Posterior vena cava (tissue), 2 donors: ENCODE results near the gene GJA3. TPM values are rescaled to one million over a fixed set of nuclear protein-coding genes. Genes with fewer than 3 reads are reported as not detected.

ENCODE experiments used
- DNase-seq: peaks from one replicate; pipeline ENCODE4 v3.0.0-alpha.2; 2020; ENCODE audit warnings: low spot score
- intact Hi-C, 2 donors: fragments of 100-400 bp; cut with DNase I; formaldehyde crosslinking; loops; one replicate each; pipeline versions ENCODE4 v1.14.1 to v1.14.2; 2022 to 2023
- long read RNA-seq, 2 donors: library from polyadenylated mRNA; unstranded; transcript quantifications; one replicate each; pipeline ENCODE4 v2.0.0, GENCODE V29; 2020 to 2021
- total RNA-seq, 2 donors: library from RNA; stranded (reverse); fragmentation: NEBNext Ultra II Directional; extraction: Animal tissue kit (Norgen Biotek cat#: 25700); gene quantifications; one replicate each; pipeline ENCODE4 v1.2.1, GENCODE V29; 2021
- donor health status: DM: yes; HTN: yes; CAD: no.
- donor health status: DM: yes; HTN: yes; CAD: no.

Gene GJA3
- not detected for total RNA-seq
- long read RNA-seq, donor 1, result 0 reads
- long read RNA-seq, donor 2, result 0 reads

- intact Hi-C loops, result loop anchor here (10.0 kb wide), 2 partner anchors 66 to 76 kb away; no protein-coding TSS in a partner anchor
- no peak for DNase-seq
Measured at GRCh38 chr13:20160306-20161274, at the start of gene GJA3. Gene GJA3 (minus strand): TSS chr13:20161052. CDS start chr13:20143288, 17,764 bp downstream.

- intact Hi-C loops, result no loop called here
- DNase-seq, result no peak
Measured at GRCh38 chr13:20209948-20210347, 49.1 kb upstream of the GJA3 start.

- intact Hi-C loops, result no loop called here
- no peak for DNase-seq
Measured at GRCh38 chr13:20206698-20207235, 45.9 kb upstream of the GJA3 start.

- intact Hi-C loops, result no loop called here
- no peak for DNase-seq
Measured at GRCh38 chr13:20206065-20206697, 45.3 kb upstream of the GJA3 start.

- no peak for DNase-seq
- intact Hi-C loops, result no loop called here
Measured at GRCh38 chr13:20198781-20199180, 37.9 kb upstream of the GJA3 start.

GRCh38 chr13:20197361-20197834 is 36.5 kb upstream of the GJA3 start:
- intact Hi-C loops, result no loop called here
- DNase-seq, result no peak

- intact Hi-C loops, result no loop called here
- DNase-seq, result no peak
Measured at GRCh38 chr13:20195801-20196200, 34.9 kb upstream of the GJA3 start.

GRCh38 chr13:20193907-20194631 is 33.2 kb upstream of the GJA3 start:
- DNase-seq, result no peak
- intact Hi-C loops, result no loop called here

- intact Hi-C loops, result no loop called here
- DNase-seq, result no peak
Measured at GRCh38 chr13:20193162-20193906, 32.5 kb upstream of the GJA3 start.

- no peak for DNase-seq
- intact Hi-C loops, result no loop called here
Measured at GRCh38 chr13:20192836-20193161, 31.9 kb upstream of the GJA3 start, which contains the start of gene GJB2. Gene GJB2 (minus strand): TSS chr13:20192938. CDS start chr13:20189581, 3,357 bp downstream.

GRCh38 chr13:20192158-20192835 is 31.4 kb upstream of the GJA3 start:
- intact Hi-C loops, result no loop called here
- DNase-seq, result no peak

GRCh38 chr13:20191311-20192157 is 30.7 kb upstream of the GJA3 start:
- DNase-seq, result no peak
- intact Hi-C loops, result no loop called here

GRCh38 chr13:20190481-20191310 is 29.8 kb upstream of the GJA3 start:
- intact Hi-C loops, result no loop called here
- no peak for DNase-seq

- intact Hi-C loops, result no loop called here
- no peak for DNase-seq
Measured at GRCh38 chr13:20190076-20190475, 29.2 kb upstream of the GJA3 start.

- intact Hi-C loops, result no loop called here
- DNase-seq, result peak; percentile 81
Measured at GRCh38 chr13:20188667-20189553, 28.1 kb upstream of the GJA3 start.

GRCh38 chr13:20186771-20187170 is 25.9 kb upstream of the GJA3 start:
- intact Hi-C loops, result no loop called here
- DNase-seq, result no peak
